NCI-H82 (cell line): ENCODE data around the gene RHBG.

Experiments used
- DNase-seq: peaks from one replicate; lab custom pipeline; 2025; lab: John Stamatoyannopoulos, UW

RHBG gene

GRCh38 chr1:156407760-156408159, 38.7 kb downstream of the RHBG start:
- no peak for DNase-seq

- DNase-seq: no peak
Observed at GRCh38 chr1:156409439-156409838, 40.4 kb downstream of the RHBG start.

GRCh38 chr1:156410238-156410637, 41.2 kb downstream of the RHBG start:
- no peak for DNase-seq

GRCh38 chr1:156410740-156411139, 41.7 kb downstream of the RHBG start:
- no peak for DNase-seq

- DNase-seq: no peak
Observed at GRCh38 chr1:156412653-156413321, 43.8 kb downstream of the RHBG start.

GRCh38 chr1:156413391-156414246, 44.6 kb downstream of the RHBG start:
- DNase-seq: no peak

- DNase-seq: no peak
Observed at GRCh38 chr1:156414461-156415064, 45.6 kb downstream of the RHBG start.

GRCh38 chr1:156416993-156417392, 48.0 kb downstream of the RHBG start:
- no peak for DNase-seq

- DNase-seq: peak; percentile 68
Observed at GRCh38 chr1:156417401-156418020, 48.5 kb downstream of the RHBG start.

GRCh38 chr1:156418416-156419070, 49.5 kb downstream of the RHBG start:
- peak; percentile 75 for DNase-seq

GRCh38 chr1:156419854-156420204, 50.8 kb downstream of the RHBG start:
- peak; percentile 66 for DNase-seq

- peak; percentile 44 for DNase-seq
Observed at GRCh38 chr1:156420205-156421061, 51.4 kb downstream of the RHBG start.

GRCh38 chr1:156421062-156421938, 52.3 kb downstream of the RHBG start:
- peak; percentile 96 for DNase-seq

GRCh38 chr1:156421939-156422601, 53.1 kb downstream of the RHBG start:
- no peak for DNase-seq

GRCh38 chr1:156422602-156423091, 53.6 kb downstream of the RHBG start:
- no peak for DNase-seq

GRCh38 chr1:156423422-156424352, 54.7 kb downstream of the RHBG start:
- DNase-seq: no peak

- DNase-seq: no peak
Observed at GRCh38 chr1:156424806-156425432, 55.9 kb downstream of the RHBG start.

- no peak for DNase-seq
Observed at GRCh38 chr1:156425943-156426342, 56.9 kb downstream of the RHBG start.
